Natural killer cell (primary cell): ENCODE results near the gene RPL22. TPM values are rescaled to one million over a fixed set of nuclear protein-coding genes. Genes with fewer than 3 reads are reported as not detected.

Experiments used
- ATAC-seq, 3 donors: fragments of 150-1000 bp in 2 of 3; fragments of 200-7000 bp in 1 of 3; cut with Tn5 transposase; 1 replicate in 1 of 3; 2 replicates in 2 of 3; pipeline ENCODE4 v1.10.0; 2021; ENCODE audit warnings: mild to moderate bottlenecking in 2 of 3, moderate library complexity in 2 of 3
- DNase-seq, 2 donors: peaks; one replicate each; pipeline versions ENCODE4 v3.0.0 to v3.0.0-alpha.2; 2013 to 2021; ENCODE audit warnings: mixed read lengths in 1 of 2
- H3K27ac ChIP-seq: one replicate; pipeline ENCODE4 v1.5.1; 2013; ENCODE audit warnings: mild to moderate bottlenecking, low read length
- H3K27me3 ChIP-seq: one replicate; pipeline ENCODE4 v1.6.1; 2013; ENCODE audit warnings: low read length; ENCODE audit not compliant: control insufficient read depth, insufficient read depth
- H3K36me3 ChIP-seq: one replicate; pipeline ENCODE4 v1.6.1; 2013; ENCODE audit warnings: low read length; ENCODE audit not compliant: control insufficient read depth, insufficient read depth
- H3K4me1 ChIP-seq: one replicate; pipeline ENCODE4 v1.6.1; 2013; ENCODE audit warnings: low read length; ENCODE audit not compliant: control insufficient read depth, insufficient read depth
- H3K4me3 ChIP-seq: one replicate; pipeline ENCODE4 v1.5.1; 2013; ENCODE audit warnings: low read length
- H3K9me3 ChIP-seq: one replicate; pipeline ENCODE4 v1.6.1; 2013; ENCODE audit warnings: low read length; ENCODE audit not compliant: control insufficient read depth, insufficient read depth
- H3K27ac Mint-ChIP-seq, 2 donors: one replicate each; pipeline ENCODE4 v1.8.0; 2022; ENCODE audit warnings: mild to moderate bottlenecking in 2 of 2, mixed read lengths in 2 of 2, moderate library complexity in 1 of 2
- H3K27me3 Mint-ChIP-seq, 2 donors: one replicate each; pipeline ENCODE4 v1.8.0; 2022; ENCODE audit warnings: low read depth in 2 of 2, mixed read lengths in 2 of 2
- H3K36me3 Mint-ChIP-seq: one replicate; pipeline ENCODE4 v1.8.0; 2022; ENCODE audit warnings: mixed read lengths
- H3K4me1 Mint-ChIP-seq, 2 donors: one replicate each; pipeline ENCODE4 v1.8.0; 2022; ENCODE audit warnings: mixed read lengths in 2 of 2
- H3K4me3 Mint-ChIP-seq: one replicate; pipeline ENCODE4 v1.8.0; 2022; ENCODE audit warnings: mild to moderate bottlenecking, moderate library complexity, mixed read lengths
- H3K9me3 Mint-ChIP-seq, 2 donors: one replicate each; pipeline ENCODE4 v1.8.0; 2022; ENCODE audit warnings: mixed read lengths in 2 of 2
- WGBS: methylation state at CpG from one replicate; pipeline ENCODE4 v1.1.7; 2013; ENCODE audit warnings: missing lambda C conversion rate; ENCODE audit not compliant: insufficient coverage; 5-methylcytosine and 5-hydroxymethylcytosine counted together
- intact Hi-C: fragments of 100-400 bp; cut with micrococcal nuclease; formaldehyde crosslinking; loops from one replicate; pipeline ENCODE4 v1.14.2; 2022
- total RNA-seq, 4 donors: library from RNA; stranded (reverse); fragments of 120-200 nt in 1 of 4; gene quantifications; one replicate each; pipeline versions ENCODE4 v1.2.3 to v1.2.4, GENCODE V29; 2013 to 2022
- TF ChIP-seq, protein P1 (sequence below): fragments of 200-600 bp; IDR thresholded peaks from one replicate; pipeline ENCODE4 v1.8.0; 2022; ENCODE audit warnings: antibody characterized with exemption

The RPL22 gene
- total RNA-seq, 3 donors from 2014 or later (not counting 1 experiment from before 2014, with no cell fraction given) = 210 to 239 (median 228) TPM

DNA sequence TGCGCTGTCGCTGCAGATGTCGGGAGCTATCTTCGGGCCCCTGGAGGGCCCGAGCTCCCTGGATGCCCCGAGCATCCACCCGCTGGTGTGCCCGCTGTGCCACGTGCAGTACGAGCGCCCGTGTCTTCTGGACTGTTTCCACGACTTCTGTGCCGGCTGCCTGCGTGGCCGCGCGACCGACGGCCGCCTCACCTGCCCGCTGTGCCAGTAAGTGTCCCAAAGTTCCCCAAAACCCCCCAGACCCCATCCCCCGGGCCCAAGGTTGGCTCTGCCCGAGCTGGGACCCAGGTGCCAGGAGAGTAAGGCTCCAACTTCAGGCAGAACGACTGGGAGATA is 7.1 kb upstream of the RPL22 start:
- WGBS = 9% methylated on average over 25 of the region's 25 CpGs
- Histone ChIP-seq H3K36me3 (no peaks in the 10 kb centered on the region), H3K27me3 (peaks cover 20% of the 10 kb centered on the region), H3K4me1 (peaks cover 35% of the 10 kb centered on the region), H3K9me3 (no peaks in the 10 kb centered on the region), H3K4me3 (peak overlapping the region; percentile 49), H3K27ac (no peak overlapping the region)
- TF ChIP-seq, protein P1, sequence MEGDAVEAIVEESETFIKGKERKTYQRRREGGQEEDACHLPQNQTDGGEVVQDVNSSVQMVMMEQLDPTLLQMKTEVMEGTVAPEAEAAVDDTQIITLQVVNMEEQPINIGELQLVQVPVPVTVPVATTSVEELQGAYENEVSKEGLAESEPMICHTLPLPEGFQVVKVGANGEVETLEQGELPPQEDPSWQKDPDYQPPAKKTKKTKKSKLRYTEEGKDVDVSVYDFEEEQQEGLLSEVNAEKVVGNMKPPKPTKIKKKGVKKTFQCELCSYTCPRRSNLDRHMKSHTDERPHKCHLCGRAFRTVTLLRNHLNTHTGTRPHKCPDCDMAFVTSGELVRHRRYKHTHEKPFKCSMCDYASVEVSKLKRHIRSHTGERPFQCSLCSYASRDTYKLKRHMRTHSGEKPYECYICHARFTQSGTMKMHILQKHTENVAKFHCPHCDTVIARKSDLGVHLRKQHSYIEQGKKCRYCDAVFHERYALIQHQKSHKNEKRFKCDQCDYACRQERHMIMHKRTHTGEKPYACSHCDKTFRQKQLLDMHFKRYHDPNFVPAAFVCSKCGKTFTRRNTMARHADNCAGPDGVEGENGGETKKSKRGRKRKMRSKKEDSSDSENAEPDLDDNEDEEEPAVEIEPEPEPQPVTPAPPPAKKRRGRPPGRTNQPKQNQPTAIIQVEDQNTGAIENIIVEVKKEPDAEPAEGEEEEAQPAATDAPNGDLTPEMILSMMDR = no peak
- ATAC-seq (no peak), DNase-seq (no peak)
- Mint-ChIP-seq H3K36me3 (no peaks in the 10 kb centered on the region), H3K4me3 (peak overlapping the region; percentile 47), H3K4me1 (no peaks in the 10 kb centered on the region), H3K27me3 (peaks cover 0 to 21% of the 10 kb centered on the region in 2 donors), H3K9me3 (no peaks in the 10 kb centered on the region), H3K27ac (no peak overlapping the region)
- intact Hi-C loops = no loop called here

DNA sequence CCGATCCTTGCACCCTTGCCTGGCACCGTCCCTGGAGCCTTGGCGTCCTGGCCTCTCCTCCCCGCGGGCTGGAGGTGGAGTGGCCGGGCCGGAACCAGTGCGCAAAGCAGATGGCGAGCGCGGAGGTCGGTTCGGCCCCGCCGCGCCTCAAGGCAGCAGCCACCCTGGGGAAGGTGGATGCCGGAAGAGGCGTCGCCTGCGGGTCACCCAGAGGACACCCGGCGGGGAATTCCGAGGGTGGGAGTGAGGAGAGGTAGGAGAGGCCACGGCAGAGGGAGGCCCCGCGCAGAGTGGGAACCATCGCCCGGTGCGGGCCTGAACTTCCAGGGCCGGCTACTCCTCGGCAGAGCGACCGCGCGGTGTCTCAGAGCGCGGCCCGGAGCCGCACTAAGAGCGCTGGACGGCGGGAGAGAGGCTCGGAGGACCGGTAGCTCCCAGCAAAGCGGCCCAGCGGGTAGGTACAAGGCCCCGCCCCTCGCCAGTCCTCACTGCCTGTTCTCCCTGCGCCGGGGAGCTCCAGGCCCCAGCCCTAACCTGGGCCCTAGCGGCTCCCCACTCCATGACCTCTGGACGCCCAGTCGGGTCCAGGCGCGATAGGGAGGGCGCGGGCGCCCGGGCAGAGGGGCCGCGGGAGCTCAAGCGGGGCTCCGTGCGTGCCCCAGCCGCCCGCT is 6.6 kb upstream of the RPL22 start, which contains the start of gene RNF207:
Gene RNF207, plus strand, starts transcription at position 271 of the 671 bp plus-strand sequence. CDS start 417 bp downstream, outside the sequence.
- ATAC-seq = peak; percentile 60 to 73 (median 68)
- Mint-ChIP-seq H3K36me3 (no peaks in the 10 kb centered on the region), H3K4me1 (peaks cover under 1 to 4% of the 10 kb centered on the region in 2 donors), H3K4me3 (peak within 1 kb of the TSS; percentile 47), H3K9me3 (no peaks in the 10 kb centered on the region), H3K27me3 (peaks cover 0 to 21% of the 10 kb centered on the region in 2 donors), H3K27ac (no peak within 1 kb of the TSS)
- under 1% methylated on average over 66 of the region's 66 CpGs for WGBS
- intact Hi-C loops = no loop called here
- peak; percentile 26 to 78 for DNase-seq
- H3K4me3 ChIP-seq = peak within 1 kb of the TSS; percentile 49
- TF ChIP-seq, protein P1 = no peak
- no peak within 1 kb of the TSS for H3K27ac ChIP-seq
- no peaks in the 10 kb centered on the region for H3K36me3 ChIP-seq
- peaks cover 35% of the 10 kb centered on the region for H3K4me1 ChIP-seq
- no peaks in the 10 kb centered on the region for H3K9me3 ChIP-seq
- peaks cover 20% of the 10 kb centered on the region for H3K27me3 ChIP-seq

DNA sequence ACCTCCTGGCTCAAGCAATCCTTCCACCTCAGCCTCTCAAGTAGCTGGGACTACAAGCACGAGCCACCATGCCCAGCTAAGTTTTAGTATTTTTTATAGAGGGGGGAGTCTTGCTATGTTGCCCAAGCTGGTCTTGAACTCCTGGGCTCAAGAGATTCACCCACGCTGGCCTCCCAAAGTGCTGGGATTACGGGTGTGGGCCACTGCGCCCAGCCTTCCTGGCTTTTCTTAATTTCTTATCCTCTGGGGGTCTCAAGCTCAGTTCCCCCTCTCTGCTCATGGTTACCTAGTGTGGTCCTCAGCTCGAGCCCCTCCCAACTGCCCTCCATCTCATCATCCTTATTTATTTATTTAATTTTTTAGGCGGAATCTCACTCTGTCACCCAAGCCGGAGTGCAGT is 2.9 kb upstream of the RPL22 start:
- Histone ChIP-seq H3K27me3 (peaks cover 11% of the 10 kb centered on the region), H3K9me3 (no peaks in the 10 kb centered on the region), H3K36me3 (no peaks in the 10 kb centered on the region), H3K27ac (no peak overlapping the region), H3K4me3 (no peak overlapping the region), H3K4me1 (peaks cover 49% of the 10 kb centered on the region)
- DNase-seq = no peak
- Mint-ChIP-seq H3K36me3 (no peaks in the 10 kb centered on the region), H3K27me3 (peaks cover 0 to 7% of the 10 kb centered on the region in 2 donors), H3K4me3 (no peak overlapping the region), H3K27ac (no peak overlapping the region), H3K9me3 (no peaks in the 10 kb centered on the region), H3K4me1 (peaks cover 33 to 40% of the 10 kb centered on the region in 2 donors)
- 90% methylated on average over 6 of the region's 7 CpGs for WGBS
- intact Hi-C loops = no loop called here
- TF ChIP-seq, protein P1 = no peak
- ATAC-seq = no peak
